Smooth muscle cell (in vitro differentiated cells): ENCODE measurements around the gene CNTLN. TPM values are rescaled to one million over a fixed set of nuclear protein-coding genes. Genes with fewer than 3 reads are reported as not detected.
"Not testable (repeated sequence)": the region's sequence is repeated elsewhere in the genome, so short reads cannot be mapped to it uniquely, and the experiment has no call there.

Experiments
- DNase-seq: peaks from one replicate; lab custom pipeline; 2025; ENCODE audit not compliant: unreplicated experiment; lab: John Stamatoyannopoulos, UW
- H2AFZ ChIP-seq: fragments of 200-600 bp; sonication (generic); 2 replicates; pipeline ENCODE4 v1.6.0; 2016; ENCODE audit warnings: antibody characterized with exemption, low read depth, mild to moderate bottlenecking
- H3F3A ChIP-seq: fragments of 200-600 bp; sonication (generic); 2 replicates; pipeline ENCODE4 v1.6.0; 2017; ENCODE audit warnings: antibody characterized with exemption, low read depth
- H3K27ac ChIP-seq: fragments of 200-600 bp; sonication (generic); 2 replicates; pipeline ENCODE4 v1.5.1; 2016; ENCODE audit warnings: low read depth, mild to moderate bottlenecking
- H3K27me3 ChIP-seq: fragments of 200-600 bp; sonication (generic); 2 replicates; pipeline ENCODE4 v1.6.1; 2016; ENCODE audit warnings: low read depth, mild to moderate bottlenecking
- H3K36me3 ChIP-seq: fragments of 200-600 bp; sonication (generic); 2 replicates; pipeline ENCODE4 v1.5.1; 2016; ENCODE audit warnings: low read depth
- H3K4me1 ChIP-seq: fragments of 200-600 bp; sonication (generic); 2 replicates; pipeline ENCODE4 v1.5.1; 2016; ENCODE audit warnings: low read depth
- H3K4me2 ChIP-seq: fragments of 200-600 bp; sonication (generic); 2 replicates; pipeline ENCODE4 v1.6.0; 2016; ENCODE audit warnings: mild to moderate bottlenecking
- H3K4me3 ChIP-seq: fragments of 200-600 bp; sonication (generic); 2 replicates; pipeline ENCODE4 v1.5.1; 2016; ENCODE audit warnings: mild to moderate bottlenecking
- H3K79me2 ChIP-seq: fragments of 200-600 bp; sonication (generic); 2 replicates; pipeline ENCODE4 v1.6.0; 2016; ENCODE audit warnings: low read depth, mild to moderate bottlenecking
- H3K9ac ChIP-seq: fragments of 200-600 bp; sonication (generic); 2 replicates; pipeline ENCODE4 v1.6.0; 2016; ENCODE audit warnings: low read depth
- H3K9me3 ChIP-seq: fragments of 200-600 bp; sonication (generic); replicated peaks from 2 replicates; pipeline ENCODE4 v1.5.1; 2016; ENCODE audit warnings: low read depth
- H4K20me1 ChIP-seq: fragments of 200-600 bp; sonication (generic); 2 replicates; pipeline ENCODE4 v1.6.0; 2016; ENCODE audit warnings: low read depth
- CTCF ChIP-seq: fragments of 200-600 bp; sonication (generic); IDR thresholded peaks from 2 replicates; pipeline ENCODE4 v1.5.1; 2017; ENCODE audit warnings: borderline replicate concordance, mild to moderate bottlenecking, antibody characterized with exemption; ENCODE audit not compliant: insufficient read depth, poor library complexity, severe bottlenecking
- WGBS: methylation state at CpG from one replicate; pipeline ENCODE4 v1.1.7; 2016; ENCODE audit warnings: low lambda C conversion rate; 5-methylcytosine and 5-hydroxymethylcytosine counted together
- polyA plus RNA-seq: library from polyadenylated mRNA; unstranded; fragments of >200 nt; fragmentation: Nextera tagmentation; extraction: Ambion mirVana; gene quantifications from 2 replicates; pipeline ENCODE4 v1.2.1, GENCODE V29; 2016
- total RNA-seq: library from RNA; depleted of rRNA; stranded (reverse); fragments of >200 nt; gene quantifications from 2 replicates; pipeline ENCODE4 v1.2.3, GENCODE V29; 2014

Gene CNTLN
- total and polyA plus RNA-seq, 2 experiments from 2014 or later, result 5.7 to 9.0 TPM

- WGBS, result 69% methylated on average over 3 of the region's 3 CpGs
- Histone ChIP-seq H3K9ac (no peak overlapping the region), H3K27me3 (no peaks in the 10 kb centered on the region), H3F3A (no peaks in the 10 kb centered on the region), H3K36me3 (no peaks in the 10 kb centered on the region), H3K27ac (no peak overlapping the region), H3K9me3 (no peaks in the 10 kb centered on the region), H2AFZ (no peak overlapping the region), H4K20me1 (no peaks in the 10 kb centered on the region), H3K4me2 (no peak overlapping the region), H3K4me3 (no peak overlapping the region), H3K4me1 (no peaks in the 10 kb centered on the region), H3K79me2 (no peaks in the 10 kb centered on the region)
- no peak for DNase-seq
- no peak for TF ChIP-seq CTCF
Measured at GRCh38 chr9:17332115-17332514, 197.3 kb downstream of the CNTLN start.

GRCh38 chr9:17339156-17339555 lies 204.3 kb downstream of the CNTLN start:
- Histone ChIP-seq H3K27ac (no peak overlapping the region), H3K4me3 (no peak overlapping the region), H3K4me1 (no peaks in the 10 kb centered on the region), H3K79me2 (no peaks in the 10 kb centered on the region), H3K36me3 (no peaks in the 10 kb centered on the region), H3F3A (no peaks in the 10 kb centered on the region), H3K27me3 (no peaks in the 10 kb centered on the region), H4K20me1 (no peaks in the 10 kb centered on the region), H3K9me3 (no peaks in the 10 kb centered on the region), H3K9ac (no peak overlapping the region), H2AFZ (no peak overlapping the region), H3K4me2 (no peak overlapping the region)
- no peak for DNase-seq
- TF ChIP-seq CTCF, result no peak

- TF ChIP-seq CTCF, result no peak
- Histone ChIP-seq H4K20me1 (no peaks in the 10 kb centered on the region), H3K27me3 (no peaks in the 10 kb centered on the region), H3K9me3 (no peaks in the 10 kb centered on the region), H3K36me3 (no peaks in the 10 kb centered on the region), H3K4me2 (no peak overlapping the region), H3K4me1 (no peaks in the 10 kb centered on the region), H3K27ac (no peak overlapping the region), H3F3A (no peaks in the 10 kb centered on the region), H3K4me3 (no peak overlapping the region), H3K9ac (no peak overlapping the region), H2AFZ (no peak overlapping the region), H3K79me2 (no peaks in the 10 kb centered on the region)
- DNase-seq, result no peak
- WGBS, result 90% methylated on average over 4 of the region's 4 CpGs
Measured at GRCh38 chr9:17342696-17343095, 207.9 kb downstream of the CNTLN start.

- H3K27me3 ChIP-seq, result no peaks in the 10 kb centered on the region
- no peaks in the 10 kb centered on the region for H3K4me1 ChIP-seq
- H3K4me3 ChIP-seq, result no peak overlapping the region
- no peaks in the 10 kb centered on the region for H3K9me3 ChIP-seq
- no peak for DNase-seq
- no peak for TF ChIP-seq CTCF
- no peaks in the 10 kb centered on the region for H3K79me2 ChIP-seq
- no peaks in the 10 kb centered on the region for H4K20me1 ChIP-seq
- no peak overlapping the region for H3K9ac ChIP-seq
- no peak overlapping the region for H3K4me2 ChIP-seq
- H3K27ac ChIP-seq, result no peak overlapping the region
- no peaks in the 10 kb centered on the region for H3F3A ChIP-seq
- H3K36me3 ChIP-seq, result no peaks in the 10 kb centered on the region
- no peak overlapping the region for H2AFZ ChIP-seq
Measured at GRCh38 chr9:17349831-17350230, 215.0 kb downstream of the CNTLN start.

- H3K27ac ChIP-seq, H3K79me2 ChIP-seq, H3F3A ChIP-seq, H3K4me3 ChIP-seq, H3K36me3 ChIP-seq, DNase-seq, H4K20me1 ChIP-seq, H3K9ac ChIP-seq, H2AFZ ChIP-seq, H3K27me3 ChIP-seq, H3K4me1 ChIP-seq, H3K9me3 ChIP-seq, H3K4me2 ChIP-seq: not testable (repeated sequence)
- WGBS, result over 99% methylated on average over 25 of the region's 25 CpGs
Measured at GRCh38 chr9:17354006-17354405, 219.2 kb downstream of the CNTLN start.
